ENCODE results near the gene GFRA1.

GFRA1 gene

DNA sequence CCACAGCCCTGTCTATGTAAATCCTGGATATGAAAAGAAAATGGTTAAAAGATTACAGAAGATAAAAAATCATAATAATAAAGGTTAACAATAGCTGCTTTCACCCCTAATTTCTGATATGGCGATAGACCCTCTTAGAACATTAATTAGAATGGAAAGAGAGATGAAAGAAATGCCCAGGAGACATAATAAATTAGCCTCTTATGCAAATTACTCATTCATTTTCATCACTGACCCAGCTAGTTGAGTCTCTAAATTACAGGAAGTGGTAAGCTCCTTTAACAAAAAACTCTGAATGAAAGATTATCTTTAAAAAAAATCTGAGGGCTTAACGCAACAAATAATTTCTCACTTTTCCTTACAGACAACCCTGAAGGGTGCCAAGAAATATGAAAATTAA is 12.4 kb downstream of the GFRA1 start:
- H3K27ac ChIP-seq: no peak overlapping the region
- no peak overlapping the region for H3K4me2 ChIP-seq (ENCODE audit: low read length)
- TF ChIP-seq, protein P1, sequence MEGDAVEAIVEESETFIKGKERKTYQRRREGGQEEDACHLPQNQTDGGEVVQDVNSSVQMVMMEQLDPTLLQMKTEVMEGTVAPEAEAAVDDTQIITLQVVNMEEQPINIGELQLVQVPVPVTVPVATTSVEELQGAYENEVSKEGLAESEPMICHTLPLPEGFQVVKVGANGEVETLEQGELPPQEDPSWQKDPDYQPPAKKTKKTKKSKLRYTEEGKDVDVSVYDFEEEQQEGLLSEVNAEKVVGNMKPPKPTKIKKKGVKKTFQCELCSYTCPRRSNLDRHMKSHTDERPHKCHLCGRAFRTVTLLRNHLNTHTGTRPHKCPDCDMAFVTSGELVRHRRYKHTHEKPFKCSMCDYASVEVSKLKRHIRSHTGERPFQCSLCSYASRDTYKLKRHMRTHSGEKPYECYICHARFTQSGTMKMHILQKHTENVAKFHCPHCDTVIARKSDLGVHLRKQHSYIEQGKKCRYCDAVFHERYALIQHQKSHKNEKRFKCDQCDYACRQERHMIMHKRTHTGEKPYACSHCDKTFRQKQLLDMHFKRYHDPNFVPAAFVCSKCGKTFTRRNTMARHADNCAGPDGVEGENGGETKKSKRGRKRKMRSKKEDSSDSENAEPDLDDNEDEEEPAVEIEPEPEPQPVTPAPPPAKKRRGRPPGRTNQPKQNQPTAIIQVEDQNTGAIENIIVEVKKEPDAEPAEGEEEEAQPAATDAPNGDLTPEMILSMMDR (IDR thresholded peaks at IDR 0.05): no peak
- no peak overlapping the region for H3K9ac ChIP-seq
- H3K9me3 ChIP-seq (ENCODE audit: control insufficient read depth, low read length): no peaks in the 10 kb centered on the region
- H3K27me3 ChIP-seq (ENCODE audit: control insufficient read depth, insufficient read depth, low read length): no peaks in the 10 kb centered on the region
- H3K36me3 ChIP-seq (ENCODE audit: control insufficient read depth, insufficient read depth, low read length): no peaks in the 10 kb centered on the region
- H2AFZ ChIP-seq: no peak overlapping the region
- no peaks in the 10 kb centered on the region for H3K79me2 ChIP-seq
- no peak overlapping the region for H3K4me3 ChIP-seq (ENCODE audit: low read depth, low read length)
- no peaks in the 10 kb centered on the region for H3K4me1 ChIP-seq

DNA sequence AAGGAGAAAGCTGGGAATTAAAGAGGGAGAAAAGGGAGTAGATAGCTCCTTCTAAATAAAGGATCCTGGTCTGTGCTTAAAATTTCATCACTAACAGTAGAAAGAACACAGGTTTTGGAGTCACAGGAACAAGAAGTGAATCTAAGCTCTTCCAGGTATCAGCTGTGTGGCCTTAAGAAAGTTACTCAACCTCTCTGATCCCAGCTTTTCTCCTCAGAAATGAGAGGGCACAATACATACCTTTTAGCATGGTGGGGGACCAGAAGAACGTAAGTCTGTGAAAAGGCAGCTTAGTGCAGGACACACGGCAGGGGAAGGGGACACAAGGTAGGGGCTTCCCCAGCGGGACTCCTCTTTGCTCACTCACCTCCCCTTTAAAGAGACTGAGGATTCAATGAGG is 13.4 kb downstream of the GFRA1 start:
- H3K4me1 ChIP-seq: no peaks in the 10 kb centered on the region
- H3K36me3 ChIP-seq (ENCODE audit: control insufficient read depth, insufficient read depth, low read length): no peaks in the 10 kb centered on the region
- no peaks in the 10 kb centered on the region for H3K27me3 ChIP-seq (ENCODE audit: control insufficient read depth, insufficient read depth, low read length)
- H3K79me2 ChIP-seq: no peaks in the 10 kb centered on the region
- no peak overlapping the region for H3K9ac ChIP-seq
- no peaks in the 10 kb centered on the region for H3K9me3 ChIP-seq (ENCODE audit: control insufficient read depth, low read length)
- H3K4me2 ChIP-seq (ENCODE audit: low read length): no peak overlapping the region
- H3K27ac ChIP-seq: no peak overlapping the region
- no peak overlapping the region for H2AFZ ChIP-seq
- TF ChIP-seq, protein P1 (IDR thresholded peaks at IDR 0.05): no peak
- H3K4me3 ChIP-seq (ENCODE audit: low read depth, low read length): no peak overlapping the region

DNA sequence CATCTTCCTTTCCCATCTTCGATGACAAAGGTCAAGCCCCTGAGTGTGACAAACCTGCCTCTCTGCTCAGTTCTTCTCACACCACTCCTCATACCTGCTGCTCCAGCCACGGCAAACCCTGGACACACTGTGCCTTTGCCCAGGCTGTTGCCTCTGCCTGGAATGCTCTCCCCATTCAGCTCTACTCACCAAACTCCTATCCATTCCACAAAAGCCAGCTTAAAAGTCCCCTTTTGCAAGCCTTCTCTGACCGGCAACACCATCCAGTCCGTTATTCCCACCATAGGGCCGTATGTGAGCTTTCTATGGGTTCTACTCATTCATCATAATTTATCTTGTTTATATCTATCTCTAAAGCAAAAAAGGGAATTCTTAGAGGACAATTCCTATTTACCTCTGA is 15.2 kb downstream of the GFRA1 start:
- no peak overlapping the region for H3K27ac ChIP-seq
- H3K9ac ChIP-seq: no peak overlapping the region
- H3K4me3 ChIP-seq (ENCODE audit: low read depth, low read length): no peak overlapping the region
- no peaks in the 10 kb centered on the region for H3K36me3 ChIP-seq (ENCODE audit: control insufficient read depth, insufficient read depth, low read length)
- TF ChIP-seq, protein P1 (IDR thresholded peaks at IDR 0.05): no peak
- H3K4me2 ChIP-seq (ENCODE audit: low read length): no peak overlapping the region
- no peaks in the 10 kb centered on the region for H3K79me2 ChIP-seq
- no peak overlapping the region for H2AFZ ChIP-seq
- H3K9me3 ChIP-seq (ENCODE audit: control insufficient read depth, low read length): no peaks in the 10 kb centered on the region
- H3K27me3 ChIP-seq (ENCODE audit: control insufficient read depth, insufficient read depth, low read length): no peaks in the 10 kb centered on the region
- H3K4me1 ChIP-seq: no peaks in the 10 kb centered on the region

DNA sequence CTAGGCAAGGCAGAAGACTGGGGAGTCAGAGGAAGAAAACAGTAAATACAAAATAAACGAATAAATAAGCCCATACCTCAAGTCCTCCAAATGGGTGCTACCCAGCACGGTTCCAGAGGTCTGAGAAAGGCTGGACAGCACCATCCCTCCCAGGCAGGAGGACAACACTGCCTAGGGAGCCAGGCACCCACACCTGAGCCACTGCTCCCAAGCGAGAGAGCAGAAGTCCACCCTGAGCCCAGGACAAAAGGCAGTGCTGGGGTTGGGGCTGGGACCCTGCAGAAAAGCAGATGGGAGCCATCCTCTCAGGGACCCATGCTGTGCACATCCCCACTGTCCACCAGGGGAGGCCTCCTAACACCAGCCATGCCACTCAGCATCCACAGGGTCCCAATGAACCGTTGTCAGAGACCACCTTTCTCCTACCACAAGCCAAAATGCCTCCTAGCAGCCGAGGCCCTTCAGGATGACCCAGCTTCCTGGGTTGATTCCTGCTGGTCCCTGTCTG is 16.2 kb downstream of the GFRA1 start:
- no peaks in the 10 kb centered on the region for H3K27me3 ChIP-seq (ENCODE audit: control insufficient read depth, insufficient read depth, low read length)
- no peaks in the 10 kb centered on the region for H3K79me2 ChIP-seq
- no peaks in the 10 kb centered on the region for H3K4me1 ChIP-seq
- H3K9ac ChIP-seq: no peak overlapping the region
- H3K9me3 ChIP-seq (ENCODE audit: control insufficient read depth, low read length): no peaks in the 10 kb centered on the region
- no peak overlapping the region for H2AFZ ChIP-seq
- H3K27ac ChIP-seq: no peak overlapping the region
- TF ChIP-seq, protein P1 (IDR thresholded peaks at IDR 0.05): no peak
- no peak overlapping the region for H3K4me2 ChIP-seq (ENCODE audit: low read length)
- H3K36me3 ChIP-seq (ENCODE audit: control insufficient read depth, insufficient read depth, low read length): no peaks in the 10 kb centered on the region
- H3K4me3 ChIP-seq (ENCODE audit: low read depth, low read length): no peak overlapping the region
